HEK293 (cell line): ENCODE measurements around the gene PRKAG3.

Source experiments
- REPIN1 ChIP-seq: fragments of 450-650 bp; formaldehyde crosslinking; IDR thresholded peaks from 2 replicates; pipeline ENCODE4 v1.5.1; 2017; ENCODE audit warnings: missing biosample characterization, missing genetic modification characterization, low read depth
- ZNF571 ChIP-seq: fragments of 450-650 bp; formaldehyde crosslinking; IDR thresholded peaks from 2 replicates; pipeline ENCODE4 v1.5.0; 2017; ENCODE audit warnings: missing biosample characterization, missing genetic modification characterization
- ZNF623 ChIP-seq: fragments of 450-650 bp; formaldehyde crosslinking; IDR thresholded peaks from 2 replicates; pipeline ENCODE4 v1.5.1; 2016; ENCODE audit warnings: missing biosample characterization, missing genetic modification characterization
- TF ChIP-seq, protein P1 (sequence below): fragments of 450-650 bp; formaldehyde crosslinking; IDR thresholded peaks from 2 replicates; pipeline ENCODE4 v1.5.1; 2016; ENCODE audit warnings: missing biosample characterization, missing genetic modification characterization
- TF ChIP-seq, protein P2 (sequence below): fragments of 450-650 bp; formaldehyde crosslinking; IDR thresholded peaks from 2 replicates; pipeline ENCODE4 v1.5.1; 2016; ENCODE audit warnings: missing biosample characterization, missing genetic modification characterization

DNA sequence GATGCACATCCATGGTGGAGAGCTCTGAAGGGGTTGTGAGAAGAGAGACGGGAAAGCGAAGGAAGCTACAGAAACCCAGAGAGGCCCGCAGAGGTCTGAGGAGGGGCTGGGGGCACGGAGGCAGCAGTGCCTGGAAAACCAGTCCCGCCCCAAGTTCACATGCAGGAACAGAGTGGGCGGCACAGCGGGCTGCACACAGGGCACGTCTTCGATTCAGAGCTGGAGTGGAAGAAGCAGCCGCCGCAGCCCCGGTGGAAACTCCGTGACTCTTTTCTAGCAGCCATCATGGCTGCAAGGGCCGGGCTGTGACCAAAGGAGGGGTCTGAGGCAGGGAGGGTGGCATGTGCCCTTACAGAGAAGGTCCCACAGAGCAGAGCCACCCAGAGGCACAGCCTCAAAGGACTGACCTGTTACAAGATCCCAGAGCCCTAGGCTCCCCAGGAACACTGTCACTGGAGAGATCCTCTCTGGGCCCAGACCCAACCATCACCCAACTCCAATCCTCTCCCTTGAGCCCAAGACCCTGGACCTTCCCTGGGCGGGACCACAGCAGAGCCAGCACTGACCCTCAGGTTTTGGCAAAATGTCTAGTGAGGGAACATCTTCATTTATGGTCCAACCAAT is 10.7 kb downstream of the PRKAG3 start:
- TF ChIP-seq, protein P1, sequence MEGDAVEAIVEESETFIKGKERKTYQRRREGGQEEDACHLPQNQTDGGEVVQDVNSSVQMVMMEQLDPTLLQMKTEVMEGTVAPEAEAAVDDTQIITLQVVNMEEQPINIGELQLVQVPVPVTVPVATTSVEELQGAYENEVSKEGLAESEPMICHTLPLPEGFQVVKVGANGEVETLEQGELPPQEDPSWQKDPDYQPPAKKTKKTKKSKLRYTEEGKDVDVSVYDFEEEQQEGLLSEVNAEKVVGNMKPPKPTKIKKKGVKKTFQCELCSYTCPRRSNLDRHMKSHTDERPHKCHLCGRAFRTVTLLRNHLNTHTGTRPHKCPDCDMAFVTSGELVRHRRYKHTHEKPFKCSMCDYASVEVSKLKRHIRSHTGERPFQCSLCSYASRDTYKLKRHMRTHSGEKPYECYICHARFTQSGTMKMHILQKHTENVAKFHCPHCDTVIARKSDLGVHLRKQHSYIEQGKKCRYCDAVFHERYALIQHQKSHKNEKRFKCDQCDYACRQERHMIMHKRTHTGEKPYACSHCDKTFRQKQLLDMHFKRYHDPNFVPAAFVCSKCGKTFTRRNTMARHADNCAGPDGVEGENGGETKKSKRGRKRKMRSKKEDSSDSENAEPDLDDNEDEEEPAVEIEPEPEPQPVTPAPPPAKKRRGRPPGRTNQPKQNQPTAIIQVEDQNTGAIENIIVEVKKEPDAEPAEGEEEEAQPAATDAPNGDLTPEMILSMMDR (tag by site-specific recombination) = no peak
- TF ChIP-seq ZNF623 (tag by site-specific recombination) = no peak
- TF ChIP-seq, protein P2, sequence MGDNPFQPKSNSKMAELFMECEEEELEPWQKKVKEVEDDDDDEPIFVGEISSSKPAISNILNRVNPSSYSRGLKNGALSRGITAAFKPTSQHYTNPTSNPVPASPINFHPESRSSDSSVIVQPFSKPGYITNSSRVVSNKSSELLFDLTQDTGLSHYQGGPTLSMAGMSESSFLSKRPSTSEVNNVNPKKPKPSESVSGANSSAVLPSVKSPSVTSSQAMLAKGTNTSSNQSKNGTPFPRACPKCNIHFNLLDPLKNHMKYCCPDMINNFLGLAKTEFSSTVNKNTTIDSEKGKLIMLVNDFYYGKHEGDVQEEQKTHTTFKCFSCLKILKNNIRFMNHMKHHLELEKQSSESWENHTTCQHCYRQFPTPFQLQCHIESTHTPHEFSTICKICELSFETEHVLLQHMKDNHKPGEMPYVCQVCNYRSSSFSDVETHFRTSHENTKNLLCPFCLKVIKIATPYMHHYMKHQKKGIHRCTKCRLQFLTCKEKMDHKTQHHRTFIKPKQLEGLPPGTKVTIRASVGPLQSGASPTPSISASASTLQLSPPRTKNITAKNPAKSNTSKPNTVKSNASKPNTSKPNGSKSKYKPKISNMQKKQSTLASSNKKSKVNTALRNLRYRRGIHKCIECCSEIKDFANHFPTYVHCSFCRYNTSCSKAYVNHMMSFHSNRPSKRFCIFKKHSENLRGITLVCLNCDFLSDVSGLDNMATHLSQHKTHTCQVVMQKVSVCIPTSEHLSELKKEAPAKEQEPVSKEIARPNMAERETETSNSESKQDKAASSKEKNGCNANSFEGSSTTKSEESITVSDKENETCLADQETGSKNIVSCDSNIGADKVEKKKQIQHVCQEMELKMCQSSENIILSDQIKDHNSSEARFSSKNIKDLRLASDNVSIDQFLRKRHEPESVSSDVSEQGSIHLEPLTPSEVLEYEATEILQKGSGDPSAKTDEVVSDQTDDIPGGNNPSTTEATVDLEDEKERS = no peak
- no peak for TF ChIP-seq ZNF571 (tag by site-specific recombination)
- TF ChIP-seq REPIN1 (tag by site-specific recombination) = no peak
